GM15510 (cell line): Measurements from ENCODE around the gene CMBL.

Experiments
- POLR2A ChIP-seq: IDR thresholded peaks from 3 replicates; pipeline ENCODE4 v1.6.1; 2011; ENCODE audit warnings: borderline replicate concordance; ENCODE audit not compliant: insufficient read length; ENCODE audit errors: extremely low read depth

Gene CMBL

DNA sequence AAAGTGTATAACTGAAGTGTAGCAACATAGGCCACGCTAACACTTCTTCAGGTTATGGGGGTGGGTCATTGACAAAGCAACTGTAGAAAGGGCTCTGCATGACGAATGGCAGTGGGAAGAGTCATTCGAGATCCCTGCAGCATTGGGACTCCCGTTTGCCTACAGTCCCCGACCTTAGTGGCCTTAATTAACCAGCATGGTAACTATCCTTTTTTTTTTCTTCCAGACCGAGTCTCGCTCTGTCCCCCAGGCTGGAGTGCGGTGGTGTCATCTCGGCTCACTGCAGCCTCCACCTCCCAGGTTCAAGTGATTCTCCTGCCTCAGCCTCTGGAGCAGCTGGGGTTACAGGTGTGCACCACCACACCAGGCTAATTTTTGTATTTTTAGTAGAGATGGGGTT lies 14.2 kb upstream of the CMBL start:
- TF ChIP-seq POLR2A = no peak

DNA sequence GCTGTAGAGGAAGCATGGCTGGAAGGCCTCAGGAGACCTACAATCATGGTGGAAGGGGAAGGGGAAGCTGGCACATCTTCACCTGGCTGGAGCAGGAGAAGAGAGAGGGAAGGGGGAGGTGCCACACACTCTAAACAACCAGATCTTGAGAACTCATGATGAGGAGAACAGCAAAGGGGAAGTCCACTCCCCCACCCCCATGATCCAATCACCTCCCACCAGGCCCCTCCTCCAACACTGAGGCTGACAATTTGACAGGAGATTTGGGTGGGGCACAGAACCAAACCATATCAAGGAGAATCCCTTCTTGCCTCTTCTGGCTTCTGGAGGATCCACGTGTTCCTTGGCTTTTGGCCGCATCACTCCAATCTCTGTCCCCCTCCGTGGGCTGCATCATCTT lies 13.1 kb upstream of the CMBL start:
- no peak for TF ChIP-seq POLR2A

DNA sequence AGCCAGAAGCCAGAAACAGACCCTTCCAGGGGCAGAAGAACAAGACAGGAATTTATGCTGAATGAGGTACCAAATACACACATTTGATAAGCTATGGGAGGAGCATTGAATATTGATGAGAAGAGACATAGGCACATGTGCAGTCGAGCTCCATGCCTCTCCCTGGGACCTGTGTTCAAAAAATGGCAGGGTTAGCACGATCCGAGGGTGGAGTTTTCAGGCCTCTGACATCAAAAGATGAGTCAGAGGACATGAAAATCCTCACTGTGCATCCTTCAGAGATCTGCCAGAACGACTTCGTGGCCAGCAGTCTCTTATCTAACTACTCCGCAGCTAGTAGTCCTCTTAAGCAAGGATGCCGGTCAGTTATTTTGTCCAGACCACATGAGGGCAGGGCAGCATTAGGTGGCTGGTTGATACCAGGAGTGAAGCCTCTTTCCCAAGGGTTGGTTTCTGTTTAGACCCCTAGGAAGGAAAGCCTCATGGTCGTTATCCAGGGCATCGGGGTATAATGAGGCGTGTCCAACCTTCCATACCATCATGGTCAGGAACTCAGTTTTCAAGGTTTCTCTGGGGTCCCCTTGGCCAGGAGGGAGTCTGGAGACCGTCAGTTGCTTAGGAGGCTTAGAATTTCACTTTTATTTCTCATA lies 11.6 kb upstream of the CMBL start:
- no peak for TF ChIP-seq POLR2A

DNA sequence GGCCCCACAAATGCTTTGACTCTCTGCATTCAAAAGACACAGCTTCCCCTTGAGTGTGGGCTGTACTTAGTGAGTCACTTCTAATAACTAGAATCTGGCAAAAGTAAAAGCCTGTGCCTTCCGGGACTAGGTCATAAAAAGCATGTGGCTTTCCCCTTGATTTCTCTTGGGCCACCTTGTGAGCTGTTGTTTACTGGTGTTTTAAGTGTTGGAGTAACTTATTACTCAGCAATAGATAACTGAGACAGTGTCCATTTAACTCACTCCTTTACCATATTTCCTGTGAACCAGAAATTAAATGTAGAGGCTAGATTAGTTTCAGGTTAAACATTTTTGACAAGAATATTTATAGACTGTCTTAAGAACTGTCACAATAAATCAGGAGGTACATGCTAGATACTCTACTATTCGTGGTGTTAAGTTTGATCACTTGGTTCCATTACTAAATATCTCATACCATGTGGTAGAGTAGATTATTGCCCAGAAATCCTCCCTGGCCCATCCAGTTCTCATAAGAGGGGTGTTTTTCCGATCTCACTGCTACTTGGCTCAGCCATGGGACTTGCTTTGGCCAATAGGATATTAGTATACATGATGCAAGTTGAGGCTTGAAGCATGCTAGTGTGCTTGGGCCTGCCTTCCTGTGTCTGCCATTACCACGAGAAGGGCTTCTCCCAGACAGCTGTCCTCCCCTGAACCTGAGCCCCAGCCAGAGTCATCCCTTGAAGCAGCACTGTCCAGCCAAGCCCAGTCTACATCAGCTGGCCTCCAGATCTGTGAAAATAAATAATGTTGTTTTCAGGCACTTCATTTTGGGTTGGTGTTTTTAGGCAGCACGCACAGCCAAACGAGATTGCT lies 10.4 kb upstream of the CMBL start:
- no peak for TF ChIP-seq POLR2A

DNA sequence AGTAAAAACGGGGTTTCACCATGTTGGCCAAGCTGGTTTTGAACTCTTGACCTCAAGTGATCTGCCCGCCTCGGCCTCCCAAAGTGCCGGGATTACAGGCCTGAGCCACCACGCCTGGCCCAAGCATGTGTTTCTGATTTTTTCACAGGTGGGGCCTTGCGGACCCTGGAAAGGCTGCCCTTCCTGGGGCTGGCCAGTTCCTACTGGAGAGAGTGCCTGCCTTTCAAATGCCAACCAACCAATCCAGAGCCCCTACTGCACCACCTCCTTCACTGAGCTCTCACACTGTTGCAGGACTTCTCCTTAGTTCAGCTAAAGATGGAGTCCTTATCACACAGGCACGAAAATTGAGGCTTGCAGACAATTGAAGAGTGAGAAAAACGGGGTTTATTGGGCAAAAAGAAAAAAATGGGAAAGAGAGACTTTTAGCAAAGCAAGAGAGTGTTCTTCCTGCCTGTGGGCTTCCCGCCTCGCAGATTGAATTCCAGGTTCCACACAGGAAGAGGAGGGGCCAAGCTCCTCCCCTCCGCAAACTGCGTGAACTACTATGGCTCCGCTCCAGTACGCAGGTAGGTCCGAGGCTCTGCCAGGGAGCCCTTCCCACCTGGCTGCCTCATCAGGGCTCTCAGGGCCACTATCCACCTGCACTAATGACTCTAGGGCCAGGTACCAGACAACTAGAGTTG lies 8.3 kb upstream of the CMBL start:
- TF ChIP-seq POLR2A = no peak

DNA sequence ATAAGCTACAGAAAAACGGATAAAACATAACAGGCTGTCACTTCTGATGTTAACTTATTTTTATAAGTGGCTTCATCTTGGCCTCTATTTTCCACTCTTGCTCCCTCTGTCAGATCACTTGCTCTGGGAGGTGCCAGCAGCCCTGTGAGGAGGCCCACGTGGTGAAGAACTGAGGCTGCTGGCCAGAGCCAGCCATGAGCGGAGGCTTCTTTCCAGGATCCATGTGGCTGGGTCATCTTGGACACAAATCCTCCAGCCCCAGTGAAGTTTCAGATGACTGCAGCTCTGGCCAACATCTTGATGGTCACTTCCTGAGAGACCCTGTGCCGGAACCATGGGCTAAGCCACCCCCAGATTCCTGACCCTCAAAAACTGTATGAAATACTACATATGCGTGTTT lies 7.5 kb upstream of the CMBL start:
- no peak for TF ChIP-seq POLR2A

DNA sequence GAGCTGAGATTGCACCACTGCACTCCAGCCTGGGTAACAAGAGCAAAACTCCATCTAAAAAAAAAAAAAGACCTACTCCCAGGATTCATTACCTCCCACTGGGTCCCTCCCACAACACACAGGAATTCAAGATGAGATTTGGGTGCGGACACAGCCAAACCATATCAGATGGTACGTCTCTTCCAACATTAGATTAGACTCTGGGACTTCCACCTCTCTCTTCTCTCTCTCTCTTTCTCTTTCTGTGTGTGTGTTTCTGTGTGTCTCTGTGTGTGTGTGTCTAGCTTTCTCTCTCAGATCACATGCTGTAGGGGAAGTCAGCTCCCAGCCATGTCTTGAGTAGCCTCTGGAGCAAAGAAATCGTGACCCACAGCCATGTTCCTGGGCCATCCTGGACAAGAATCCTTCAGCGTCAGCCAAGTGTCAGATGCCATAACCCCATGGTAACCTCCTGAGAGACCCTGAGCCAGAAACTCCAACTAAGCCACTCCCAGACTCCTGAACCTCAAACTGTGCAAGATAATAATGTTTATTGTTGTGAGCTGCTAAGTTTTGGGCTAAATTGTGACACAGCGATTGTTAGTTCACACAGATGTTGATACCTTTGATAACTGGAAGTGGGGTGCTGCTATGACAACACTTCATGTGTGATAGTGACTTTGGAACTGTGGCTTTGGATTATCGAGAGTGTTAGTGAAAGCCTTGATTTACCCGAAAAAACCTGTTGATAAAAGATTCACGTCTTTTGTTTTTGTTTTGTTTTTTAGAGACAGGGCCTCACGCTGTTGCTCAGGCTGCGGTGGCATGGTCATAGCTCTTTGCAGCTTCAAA lies 4.1 kb upstream of the CMBL start:
- no peak for TF ChIP-seq POLR2A

DNA sequence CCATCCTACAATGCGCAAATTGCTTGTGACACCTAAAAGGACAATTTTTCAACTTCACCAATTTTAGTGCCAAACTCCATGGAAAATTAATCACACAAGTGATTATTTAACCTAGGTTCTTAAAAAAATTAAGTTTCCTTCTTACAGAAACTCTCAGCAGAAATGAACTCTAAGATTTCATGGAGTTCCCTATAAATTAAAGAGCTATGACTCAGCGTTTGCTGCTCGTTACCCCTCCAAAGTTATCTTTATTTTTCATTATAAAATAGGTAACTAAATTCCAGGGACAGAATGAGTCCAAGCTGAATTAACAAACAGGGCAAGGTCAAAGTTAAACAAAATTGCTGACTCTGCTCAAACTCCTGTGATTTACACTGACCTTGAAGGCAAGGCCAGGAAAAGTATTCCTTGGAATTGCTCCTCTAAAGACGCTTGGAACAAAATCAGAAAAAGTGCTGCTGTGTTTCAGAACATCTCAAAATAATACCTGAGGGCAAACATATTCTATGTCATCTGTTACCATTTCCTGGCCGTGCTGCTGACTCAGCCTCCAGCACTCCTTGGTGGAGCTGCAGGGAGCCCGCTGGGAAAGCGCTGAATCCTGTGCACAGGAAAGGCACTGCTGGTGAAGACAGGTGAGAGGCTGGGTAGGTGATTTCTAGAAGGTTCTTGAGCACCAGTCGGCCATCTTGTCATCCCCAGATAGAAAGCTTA lies 2.5 kb upstream of the CMBL start:
- no peak for TF ChIP-seq POLR2A

DNA sequence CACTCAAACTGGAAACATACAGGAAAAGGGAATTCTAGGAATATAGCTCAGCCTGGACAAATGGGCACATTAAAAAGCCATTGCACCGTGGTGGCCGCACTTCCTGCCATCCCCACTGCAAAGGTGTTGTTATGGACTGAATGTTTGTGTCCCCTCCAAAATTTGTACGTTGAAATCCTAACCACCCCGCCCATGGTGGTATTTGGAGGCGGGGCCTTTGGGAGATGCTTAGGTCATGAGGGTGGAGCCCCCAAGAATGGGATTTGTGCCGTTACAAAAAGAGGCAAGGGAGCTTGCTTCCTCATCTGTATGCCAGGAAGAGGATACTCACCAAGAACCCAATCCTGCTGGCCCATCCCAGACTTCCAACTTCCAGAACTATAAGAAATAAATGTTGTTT lies 1.1 kb upstream of the CMBL start:
- no peak for TF ChIP-seq POLR2A

DNA sequence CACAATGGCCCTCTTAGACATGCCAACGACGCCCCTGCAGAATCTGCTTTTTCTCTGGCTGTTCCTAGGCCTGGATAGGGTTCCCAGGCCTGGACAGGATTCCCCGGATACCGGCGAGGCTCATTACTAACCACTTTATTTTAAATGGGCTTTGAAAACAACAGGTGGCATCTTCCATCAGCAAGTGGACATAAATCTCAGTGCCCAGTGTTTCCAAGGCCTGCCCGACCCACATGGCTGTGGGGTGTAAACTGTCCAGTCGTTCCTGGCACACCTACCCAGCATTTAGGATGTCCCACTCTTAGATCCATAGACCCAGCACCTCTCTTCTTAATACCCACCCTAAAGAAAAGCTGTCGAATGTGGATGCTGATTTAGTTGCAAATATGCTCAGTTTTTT lies 896 bp downstream of the CMBL start:
- no peak for TF ChIP-seq POLR2A

DNA sequence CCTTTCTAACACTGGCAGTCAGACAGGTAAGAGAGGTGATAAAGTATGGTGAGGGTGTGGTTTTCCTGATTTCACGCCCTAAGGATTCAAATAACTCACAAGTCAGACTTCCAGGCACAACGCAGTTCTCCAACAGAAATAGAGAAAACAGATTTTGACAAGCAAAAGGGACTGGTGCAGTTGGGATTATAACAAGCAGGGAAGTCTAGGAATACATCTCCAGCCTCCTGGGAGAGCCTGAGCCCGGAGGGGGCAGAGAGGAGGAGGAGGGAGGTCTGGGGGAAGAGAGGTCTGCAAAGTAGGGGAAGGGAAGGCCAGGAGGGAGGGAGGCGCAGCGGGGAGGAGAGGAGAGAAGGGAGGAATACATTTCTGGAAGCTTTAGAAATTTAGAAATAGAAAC lies 1.6 kb downstream of the CMBL start:
- no peak for TF ChIP-seq POLR2A

DNA sequence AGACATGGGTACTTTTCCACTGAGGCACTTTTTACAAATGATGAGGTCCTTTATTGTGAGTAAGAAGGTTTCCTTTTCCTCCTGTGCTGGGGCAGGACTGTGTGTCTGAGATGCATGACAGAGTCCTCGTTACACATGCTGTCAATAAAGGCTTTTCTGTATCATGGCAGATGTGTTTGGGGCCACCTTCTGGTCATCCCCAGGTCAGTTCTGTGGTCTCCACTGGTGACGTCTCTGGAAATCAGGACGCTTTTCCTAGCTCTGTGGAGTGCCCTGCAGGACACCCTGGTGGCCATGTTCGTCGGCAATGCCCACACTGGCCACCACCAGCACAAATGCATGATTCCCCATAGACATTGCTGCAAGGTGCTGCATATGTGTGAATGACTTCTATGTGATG lies 2.8 kb downstream of the CMBL start:
- no peak for TF ChIP-seq POLR2A

DNA sequence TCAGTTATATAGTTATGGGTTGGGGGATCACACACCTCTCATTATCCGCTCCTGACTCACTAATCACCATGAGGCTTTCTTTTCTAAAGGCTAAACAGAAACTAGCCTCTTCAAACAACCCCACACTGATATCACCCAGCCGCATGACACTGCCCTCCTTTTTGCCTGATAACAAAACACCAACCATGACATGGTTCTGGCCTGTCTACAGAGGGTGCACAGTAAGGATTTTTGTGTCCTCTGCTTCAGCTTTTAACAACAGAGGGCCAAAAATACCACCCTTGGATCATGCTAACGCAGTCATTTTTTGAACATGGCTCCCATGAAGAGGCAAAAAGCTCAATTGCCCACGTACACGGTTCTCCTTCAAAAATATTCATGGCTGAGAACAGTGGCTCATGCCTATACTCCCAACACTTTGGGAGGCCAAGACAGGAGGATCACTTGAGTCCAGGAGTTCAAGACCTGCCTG lies 4.0 kb downstream of the CMBL start:
- no peak for TF ChIP-seq POLR2A

DNA sequence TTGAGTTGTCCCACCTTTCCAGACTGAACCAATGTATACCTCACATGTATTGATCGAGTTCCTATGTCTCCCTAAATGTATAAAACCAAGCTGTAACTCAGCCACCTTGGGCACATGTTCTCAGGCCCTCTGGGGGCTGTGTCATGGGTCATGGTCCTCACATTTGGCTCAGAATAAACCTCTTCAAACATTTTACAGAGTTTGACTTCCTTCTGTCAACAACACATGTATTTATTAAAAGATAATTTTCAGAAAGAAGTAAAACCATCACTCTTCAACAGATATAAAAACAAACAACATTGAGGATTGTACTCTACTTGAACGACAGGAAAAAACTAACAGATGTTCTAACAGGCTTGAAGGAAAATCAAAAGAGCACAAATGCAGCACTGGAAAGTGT lies 4.5 kb downstream of the CMBL start:
- no peak for TF ChIP-seq POLR2A

DNA sequence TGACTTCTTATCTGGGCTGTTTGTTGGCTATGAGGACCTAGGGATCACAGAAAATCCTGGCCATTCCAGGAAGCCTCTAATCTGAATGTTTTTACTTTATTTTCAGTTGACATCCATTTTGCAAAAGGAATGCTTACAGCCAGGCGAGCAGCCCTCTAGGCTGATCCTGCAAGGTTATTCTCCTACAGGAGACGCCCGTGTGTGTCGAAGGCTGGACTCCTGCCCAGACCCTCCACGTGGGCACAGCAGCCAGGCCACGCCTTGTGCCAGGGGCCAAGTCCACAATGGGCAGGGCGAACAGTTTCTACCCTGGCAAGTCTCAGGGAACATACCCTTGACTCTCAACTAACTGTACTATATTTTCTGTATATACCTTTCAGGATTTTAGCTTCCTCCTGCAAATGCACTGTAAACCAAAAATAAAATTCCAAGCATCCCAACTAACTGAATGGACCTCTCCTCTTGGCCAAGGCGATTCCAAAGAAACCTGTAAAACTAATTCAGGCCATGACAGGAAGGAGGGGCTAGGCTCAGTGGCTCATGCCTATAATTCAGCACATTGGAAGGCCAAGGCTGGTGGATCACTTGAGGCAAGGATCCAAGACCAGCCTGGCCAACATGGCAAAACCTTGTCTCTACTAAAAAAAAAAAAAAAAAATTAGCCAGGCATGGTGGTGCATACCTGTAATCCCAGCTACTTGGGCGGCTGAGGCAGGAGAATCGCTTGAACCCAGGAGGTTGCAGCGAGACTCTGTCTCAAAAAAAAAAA lies 5.7 kb downstream of the CMBL start:
- TF ChIP-seq POLR2A = no peak
